Neuronal stem cell (in vitro differentiated cells): ENCODE data around the gene CC2D1A.

ENCODE experiments used
- DNase-seq: peaks from one replicate; pipeline ENCODE4 v3.0.0-alpha.2; 2013; ENCODE audit warnings: low spot score
- H2AFZ ChIP-seq: one replicate; pipeline ENCODE4 v1.6.1; 2013; ENCODE audit warnings: mild to moderate bottlenecking, low read length, inconsistent platforms
- H2AK5ac ChIP-seq: 2 replicates; pipeline ENCODE4 v1.6.1; 2013; ENCODE audit warnings: low read depth, mild to moderate bottlenecking, inconsistent platforms, low read length, moderate library complexity, mixed read lengths
- H2BK120ac ChIP-seq: 2 replicates; pipeline ENCODE4 v1.6.1; 2013; ENCODE audit warnings: low read depth, mild to moderate bottlenecking, inconsistent platforms, low read length, moderate library complexity, mixed read lengths
- H2BK12ac ChIP-seq: one replicate; pipeline ENCODE4 v1.6.1; 2013; ENCODE audit warnings: low read length, inconsistent platforms
- H2BK15ac ChIP-seq: 2 replicates; pipeline ENCODE4 v1.6.1; 2013; ENCODE audit warnings: mild to moderate bottlenecking, low read length, inconsistent platforms, mixed read lengths
- H2BK5ac ChIP-seq: one replicate; pipeline ENCODE4 v1.6.1; 2013; ENCODE audit warnings: inconsistent platforms, mild to moderate bottlenecking, low read length, moderate library complexity
- H3K14ac ChIP-seq: one replicate; pipeline ENCODE4 v1.6.1; 2013; ENCODE audit warnings: low read length, inconsistent platforms
- H3K18ac ChIP-seq: 2 replicates; pipeline ENCODE4 v1.6.1; 2013; ENCODE audit warnings: low read length, inconsistent platforms
- H3K23ac ChIP-seq: 2 replicates; pipeline ENCODE4 v1.6.1; 2013; ENCODE audit warnings: low read depth, mild to moderate bottlenecking, mixed read lengths, low read length, inconsistent platforms; ENCODE audit not compliant: poor library complexity
- H3K27ac ChIP-seq: replicated peaks from 3 replicates; pipeline ENCODE4 v1.5.1; 2013; ENCODE audit warnings: low read length, inconsistent platforms
- H3K27me3 ChIP-seq, 3 experiments: 2 replicates each; pipeline ENCODE4 v1.6.1; 2013; ENCODE audit warnings: low read length in 3 of 3, mild to moderate bottlenecking in 2 of 3, inconsistent platforms in 1 of 3, low read depth in 1 of 3, mixed read lengths in 1 of 3, moderate library complexity in 1 of 3; ENCODE audit not compliant: control insufficient read depth in 3 of 3, insufficient read depth in 3 of 3
- H3K36me3 ChIP-seq, 2 donors: replicated peaks in 1 of 2; 2 replicates each; pipeline ENCODE4 v1.6.1; 2013; ENCODE audit warnings: low read length in 2 of 2; ENCODE audit not compliant: control insufficient read depth in 2 of 2, insufficient read depth in 2 of 2
- H3K4ac ChIP-seq: 2 replicates; pipeline ENCODE4 v1.6.1; 2013; ENCODE audit warnings: inconsistent platforms, mild to moderate bottlenecking, low read length, moderate library complexity
- H3K4me1 ChIP-seq, 2 donors: 1 replicate in 1 of 2; 2 replicates in 1 of 2; pipeline ENCODE4 v1.6.1; 2013; ENCODE audit warnings: low read length in 2 of 2, low read depth in 1 of 2; ENCODE audit not compliant: control insufficient read depth in 2 of 2, insufficient read depth in 1 of 2
- H3K4me2 ChIP-seq: one replicate; pipeline ENCODE4 v1.6.1; 2013; ENCODE audit warnings: mild to moderate bottlenecking, low read length, inconsistent platforms; ENCODE audit not compliant: insufficient read depth, poor library complexity, severe bottlenecking
- H3K4me3 ChIP-seq, 2 donors: 2 replicates each; pipeline ENCODE4 v1.5.1; 2013; ENCODE audit warnings: low read length in 2 of 2, mild to moderate bottlenecking in 2 of 2, inconsistent platforms in 1 of 2, moderate library complexity in 1 of 2
- H3K79me1 ChIP-seq: one replicate; pipeline ENCODE4 v1.6.1; 2013; ENCODE audit warnings: low read depth, mild to moderate bottlenecking, inconsistent platforms, low read length, moderate library complexity
- H3K9ac ChIP-seq: one replicate; pipeline ENCODE4 v1.6.1; 2013; ENCODE audit warnings: mild to moderate bottlenecking, low read depth, low read length, inconsistent platforms; ENCODE audit not compliant: poor library complexity
- H3K9me3 ChIP-seq, 2 donors: replicated peaks in 1 of 2; 2 replicates each; pipeline versions ENCODE3 to v1.6.1; 2013; ENCODE audit warnings: low read length in 2 of 2, mild to moderate bottlenecking in 2 of 2, inconsistent platforms in 1 of 2, low read depth in 1 of 2, mixed read lengths in 1 of 2, moderate library complexity in 1 of 2; ENCODE audit not compliant: control insufficient read depth in 2 of 2, insufficient read depth in 1 of 2
- H4K8ac ChIP-seq: one replicate; pipeline ENCODE4 v1.6.1; 2013; ENCODE audit warnings: low read depth, mild to moderate bottlenecking, inconsistent platforms, low read length, moderate library complexity
- H4K91ac ChIP-seq: one replicate; pipeline ENCODE4 v1.6.1; 2013; ENCODE audit warnings: low read length, low read depth, mild to moderate bottlenecking, inconsistent platforms; ENCODE audit not compliant: poor library complexity
- WGBS, 2 donors: extraction: QIAGEN DNeasy Blood & Tissue Kit; methylation state at CpG; one replicate each; pipeline ENCODE4 v1.1.7; 2013; ENCODE audit warnings: missing lambda C conversion rate in 2 of 2, mixed read lengths in 1 of 2; ENCODE audit not compliant: insufficient read length in 2 of 2, insufficient replicate concordance in 1 of 2; ENCODE audit errors: extremely low coverage in 2 of 2; 5-methylcytosine and 5-hydroxymethylcytosine counted together

Gene CC2D1A

DNA sequence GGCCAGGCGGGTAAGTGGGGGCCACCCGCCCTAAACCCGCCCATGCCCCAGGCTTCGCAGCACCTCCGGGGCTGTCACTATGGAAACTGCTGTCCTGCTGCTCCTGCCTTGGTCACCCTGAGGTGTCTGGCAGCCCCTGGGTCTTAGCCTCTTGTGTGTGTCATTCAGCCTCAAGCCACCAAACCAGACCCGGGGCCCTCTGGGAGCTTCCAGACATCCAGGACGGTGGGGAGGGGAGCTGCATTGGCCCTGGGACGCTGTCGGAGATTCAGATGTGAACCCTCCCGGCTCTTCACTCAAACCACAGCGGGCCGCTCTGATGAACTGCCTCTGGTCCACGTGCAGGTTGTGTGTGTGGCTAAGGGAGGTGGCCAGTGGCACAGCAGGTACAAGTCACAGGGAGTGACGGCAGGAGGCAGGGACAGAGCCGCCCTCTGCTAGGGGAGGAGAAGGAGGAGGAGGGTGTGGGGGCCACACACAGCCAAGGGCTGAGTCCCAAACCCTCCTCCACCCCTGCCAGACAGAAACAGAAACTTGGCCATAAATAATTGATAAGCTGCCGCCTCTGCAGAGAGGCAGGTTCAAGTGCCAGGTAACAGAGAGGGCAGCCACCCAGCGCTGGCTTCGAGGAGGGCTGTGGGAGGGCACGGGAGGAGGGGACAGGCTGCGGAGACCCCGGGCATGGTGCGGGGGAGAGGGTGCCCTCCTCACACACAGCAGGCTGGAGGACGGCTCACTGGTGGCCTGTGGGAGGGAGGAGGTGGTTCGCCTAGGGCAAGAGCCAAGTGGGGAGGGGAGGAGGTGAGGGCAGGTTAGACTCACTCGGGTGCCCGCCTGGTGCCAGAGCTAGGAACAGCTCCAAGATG is 21.0 kb upstream of the CC2D1A start:
- Histone ChIP-seq H3K4me1 (peaks cover 17 to 23% of the 10 kb centered on the region in 2 donors), H2BK15ac (no peak overlapping the region), H3K79me1 (no peaks in the 10 kb centered on the region), H2BK120ac (peak overlapping the region; percentile 78), H3K4me3 (no peak overlapping the region), H3K9ac (no peak overlapping the region), H2BK12ac (no peak overlapping the region), H2AK5ac (peak overlapping the region; percentile 76), H4K8ac (no peak overlapping the region), H3K27me3 (no peaks in the 10 kb centered on the region), H4K91ac (no peak overlapping the region), H3K23ac (peak overlapping the region; percentile 11), H3K36me3 (no peaks in the 10 kb centered on the region), H2BK5ac (no peak overlapping the region), H3K4me2 (no peak overlapping the region), H3K14ac (no peak overlapping the region), H3K18ac (peak overlapping the region; percentile 0), H3K9me3 (no peaks in the 10 kb centered on the region), H2AFZ (no peak overlapping the region), H3K27ac (no peak overlapping the region), H3K4ac (peak overlapping the region; percentile 18)
- DNase-seq = no peak
- WGBS, 2 donors = no CpG with 5 or more reads among the region's 26 CpGs

- H3K4me3 ChIP-seq = no peak overlapping the region
- H3K23ac ChIP-seq = no peak overlapping the region
- no peak overlapping the region for H2BK5ac ChIP-seq
- no peak overlapping the region for H4K8ac ChIP-seq
- H3K9me3 ChIP-seq = no peaks in the 10 kb centered on the region
- no peaks in the 10 kb centered on the region for H3K79me1 ChIP-seq
- H3K4ac ChIP-seq = no peak overlapping the region
- no peak overlapping the region for H2BK120ac ChIP-seq
- no peaks in the 10 kb centered on the region for H3K36me3 ChIP-seq
- no peak overlapping the region for H2BK12ac ChIP-seq
- no peak overlapping the region for H2AFZ ChIP-seq
- no peak overlapping the region for H4K91ac ChIP-seq
- no peak overlapping the region for H3K4me2 ChIP-seq
- H2BK15ac ChIP-seq = no peak overlapping the region
- no peaks in the 10 kb centered on the region for H3K27me3 ChIP-seq
- DNase-seq = no peak
- H3K4me1 ChIP-seq = peaks cover 11 to 16% of the 10 kb centered on the region in 2 donors
- peak overlapping the region; percentile 45 for H3K9ac ChIP-seq
- H2AK5ac ChIP-seq = peak overlapping the region; percentile 76
- peak overlapping the region; percentile 3 for H3K18ac ChIP-seq
- no CpG with 5 or more reads among the region's 20 CpGs for whole genome bisulfite sequencing, 2 donors
- no peak overlapping the region for H3K27ac ChIP-seq
- no peak overlapping the region for H3K14ac ChIP-seq
Observed at GRCh38 chr19:13885826-13886365, 20.1 kb upstream of the CC2D1A start.

DNA sequence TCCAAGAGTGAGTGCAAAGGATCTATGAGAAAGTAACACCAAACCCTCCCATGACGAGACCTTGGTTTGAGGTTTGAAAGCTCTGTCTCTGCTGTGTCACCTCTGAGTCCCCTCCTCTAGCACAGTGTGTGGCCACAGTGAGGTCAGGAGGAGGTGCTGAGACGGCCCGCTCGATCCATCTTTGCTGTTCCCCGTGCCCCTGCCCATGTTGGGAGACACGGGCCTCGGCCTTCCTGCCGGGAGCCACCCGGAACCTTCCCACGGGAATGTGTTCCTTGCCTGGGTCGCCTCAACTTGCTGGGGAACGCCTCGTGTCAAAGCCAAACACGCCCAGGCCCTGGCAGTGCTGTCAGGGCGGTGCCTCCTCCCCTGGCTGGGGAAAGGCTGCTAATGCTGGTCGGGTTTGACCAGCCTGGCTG is 19.0 kb upstream of the CC2D1A start:
- no peak overlapping the region for H3K4me3 ChIP-seq
- peak overlapping the region; percentile 2 for H3K18ac ChIP-seq
- H3K27me3 ChIP-seq = no peaks in the 10 kb centered on the region
- WGBS, 2 donors = no CpG with 5 or more reads among the region's 16 CpGs
- no peak overlapping the region for H3K27ac ChIP-seq
- no peak overlapping the region for H3K4me2 ChIP-seq
- no peaks in the 10 kb centered on the region for H3K79me1 ChIP-seq
- no peak overlapping the region for H4K8ac ChIP-seq
- no peak overlapping the region for H2BK120ac ChIP-seq
- H3K9ac ChIP-seq = peak overlapping the region; percentile 24
- no peak overlapping the region for H2BK15ac ChIP-seq
- no peak overlapping the region for H2AK5ac ChIP-seq
- H2AFZ ChIP-seq = no peak overlapping the region
- no peaks in the 10 kb centered on the region for H3K36me3 ChIP-seq
- H3K4me1 ChIP-seq = peaks cover 2 to 7% of the 10 kb centered on the region in 2 donors
- H2BK5ac ChIP-seq = no peak overlapping the region
- H3K4ac ChIP-seq = no peak overlapping the region
- no peaks in the 10 kb centered on the region for H3K9me3 ChIP-seq
- DNase-seq = no peak
- no peak overlapping the region for H4K91ac ChIP-seq
- H2BK12ac ChIP-seq = no peak overlapping the region
- no peak overlapping the region for H3K14ac ChIP-seq
- H3K23ac ChIP-seq = no peak overlapping the region

DNA sequence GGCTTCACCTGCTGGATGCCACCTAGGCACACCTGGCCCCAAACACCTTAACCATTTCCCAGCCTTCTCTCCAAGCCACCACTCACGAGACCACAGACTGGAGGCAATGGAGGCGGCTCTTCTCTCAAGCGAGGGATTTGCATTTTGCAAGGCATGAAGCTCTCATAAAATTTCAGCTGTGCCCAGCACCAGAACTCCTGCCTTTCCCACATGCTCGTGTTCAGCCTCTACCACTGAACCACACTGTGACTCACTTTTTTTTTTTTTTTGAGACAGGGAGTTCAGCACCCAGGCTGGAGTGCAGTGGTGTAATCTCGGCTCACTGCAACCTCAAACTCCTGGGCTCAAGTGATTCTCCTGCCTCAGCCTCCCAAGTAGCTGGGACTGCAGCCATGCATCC is 18.5 kb upstream of the CC2D1A start:
- Histone ChIP-seq H2BK12ac (no peak overlapping the region), H4K8ac (no peak overlapping the region)
- WGBS, 2 donors = no CpG with 5 or more reads among the region's 5 CpGs

More for the DNA sequence above, 18.5 kb upstream of the CC2D1A start:
- H3K27ac ChIP-seq = no peak overlapping the region
- H3K14ac ChIP-seq = no peak overlapping the region
- no peaks in the 10 kb centered on the region for H3K27me3 ChIP-seq
- H3K23ac ChIP-seq = no peak overlapping the region
- no peak overlapping the region for H3K4me2 ChIP-seq
- no peaks in the 10 kb centered on the region for H3K36me3 ChIP-seq
- H2BK120ac ChIP-seq = no peak overlapping the region
- H3K18ac ChIP-seq = no peak overlapping the region
- H2AFZ ChIP-seq = no peak overlapping the region
- peak overlapping the region; percentile 24 for H3K9ac ChIP-seq
- no peak for DNase-seq
- no peaks in the 10 kb centered on the region for H3K79me1 ChIP-seq
- peaks cover 1 to 2% of the 10 kb centered on the region in 2 donors for H3K4me1 ChIP-seq
- no peak overlapping the region for H4K91ac ChIP-seq
- H2BK5ac ChIP-seq = no peak overlapping the region
- H3K4ac ChIP-seq = no peak overlapping the region
- H2AK5ac ChIP-seq = no peak overlapping the region
- H3K4me3 ChIP-seq = no peak overlapping the region
- no peaks in the 10 kb centered on the region for H3K9me3 ChIP-seq
- H2BK15ac ChIP-seq = no peak overlapping the region
